HFFc6 (cell line): ENCODE data around the gene MLC1. TPM values are rescaled to one million over a fixed set of nuclear protein-coding genes. Genes with fewer than 3 reads are reported as not detected.

ENCODE experiments used
- DNase-seq: peaks from one replicate; pipeline ENCODE4 v3.0.0-alpha.2; 2018
- H3K27ac Mint-ChIP-seq: 2 replicates; pipeline ENCODE4 v1.8.0; 2020; ENCODE audit warnings: mild to moderate bottlenecking, mixed read lengths
- H3K27me3 Mint-ChIP-seq: 2 replicates; pipeline ENCODE4 v1.8.0; 2021; ENCODE audit warnings: mild to moderate bottlenecking, moderate library complexity, mixed read lengths; ENCODE audit not compliant: insufficient read depth
- H3K36me3 Mint-ChIP-seq: 2 replicates; pipeline ENCODE4 v1.8.0; 2021; ENCODE audit warnings: low read depth, mixed read lengths
- H3K4me1 Mint-ChIP-seq: 2 replicates; pipeline ENCODE4 v1.8.0; 2020; ENCODE audit warnings: low read depth, mixed read lengths
- H3K4me3 Mint-ChIP-seq: 2 replicates; pipeline ENCODE4 v1.8.0; 2020; ENCODE audit warnings: mild to moderate bottlenecking, moderate library complexity, mixed read lengths
- H3K9me3 Mint-ChIP-seq: 2 replicates; pipeline ENCODE4 v1.8.0; 2020; ENCODE audit warnings: mild to moderate bottlenecking, mixed read lengths
- CTCF ChIP-seq: fragments of 200-600 bp; sonication (generic); IDR thresholded peaks from 2 replicates; pipeline ENCODE4 v1.5.0; 2021; ENCODE audit warnings: antibody characterized with exemption, mild to moderate bottlenecking
- total RNA-seq, 6 experiments: library from RNA; stranded (reverse); fragmentation: NEBNext Ultra II Directional; extraction: Animal tissue kit (Norgen Biotek cat#: 25700); gene quantifications; 2 replicates in 1 of 6; 3 replicates in 5 of 6; pipeline ENCODE4 v1.2.3, GENCODE V29; 2021

MLC1 gene
- total RNA-seq, 6 experiments from 2014 or later = not detected

- TF ChIP-seq CTCF = no peak
- no peak for DNase-seq
- Mint-ChIP-seq H3K27me3 (peaks cover 13% of the 10 kb centered on the region), H3K36me3 (no peaks in the 10 kb centered on the region), H3K9me3 (no peaks in the 10 kb centered on the region), H3K27ac (no peak overlapping the region), H3K4me3 (no peak overlapping the region), H3K4me1 (peaks cover 6% of the 10 kb centered on the region)
These were observed 10.4 kb downstream of the MLC1 start for GRCh38 chr22:50074551-50075530.

- H3K9me3 Mint-ChIP-seq = no peaks in the 10 kb centered on the region
- no peak for DNase-seq
- H3K27me3 Mint-ChIP-seq = peaks cover 13% of the 10 kb centered on the region
- no peak overlapping the region for H3K27ac Mint-ChIP-seq
- H3K36me3 Mint-ChIP-seq = no peaks in the 10 kb centered on the region
- peaks cover 6% of the 10 kb centered on the region for H3K4me1 Mint-ChIP-seq
- no peak overlapping the region for H3K4me3 Mint-ChIP-seq
- no peak for TF ChIP-seq CTCF
These were observed 11.2 kb downstream of the MLC1 start for GRCh38 chr22:50074056-50074455.

DNA sequence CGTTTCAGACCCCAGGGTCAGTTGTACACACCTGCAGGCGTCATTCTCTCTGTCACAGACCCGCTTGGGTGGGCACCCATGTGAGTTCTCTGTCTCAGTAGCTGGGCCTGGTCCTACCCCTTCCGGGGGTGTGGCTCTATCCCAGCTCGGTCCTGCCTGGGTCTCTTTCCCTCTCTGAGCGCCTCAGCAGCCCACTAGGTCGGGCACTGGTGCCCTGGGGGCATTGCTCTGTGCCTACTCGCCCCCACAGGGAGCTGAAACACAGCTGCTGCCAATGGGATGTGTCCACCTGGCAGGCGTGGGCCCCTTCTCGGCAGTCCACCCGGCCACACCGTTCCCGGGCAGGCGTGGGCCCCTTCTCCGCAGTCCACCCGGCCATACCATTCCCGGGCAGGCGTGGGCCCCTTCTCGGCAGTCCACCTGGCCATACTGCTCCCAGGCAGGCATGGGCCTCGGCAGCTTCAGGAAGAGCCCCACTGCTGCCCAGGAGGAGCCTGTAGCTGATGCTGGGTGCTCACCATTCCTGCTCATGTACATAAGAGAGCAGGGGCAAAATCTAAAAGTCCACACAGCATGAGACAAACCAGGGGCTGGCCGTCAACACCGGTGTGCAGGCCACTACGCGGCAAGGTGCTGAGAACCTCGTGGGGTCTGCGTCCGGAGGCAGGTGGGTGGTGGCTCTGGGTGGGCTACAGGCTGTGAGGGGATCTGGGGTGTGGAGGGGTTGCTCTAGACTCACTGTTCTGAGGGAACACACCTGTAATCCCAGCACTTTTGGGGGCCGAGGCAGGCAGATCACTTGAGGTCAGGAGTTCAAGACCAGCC is 12.3 kb downstream of the MLC1 start:
- H3K27me3 Mint-ChIP-seq = peaks cover 7% of the 10 kb centered on the region

GRCh38 chr22:50072167-50072555 is 13.1 kb downstream of the MLC1 start:
- Mint-ChIP-seq H3K9me3 (no peaks in the 10 kb centered on the region), H3K4me1 (peaks cover 6% of the 10 kb centered on the region), H3K36me3 (no peaks in the 10 kb centered on the region), H3K27ac (no peak overlapping the region), H3K4me3 (no peak overlapping the region), H3K27me3 (peaks cover 7% of the 10 kb centered on the region)
- no peak for DNase-seq
- no peak for TF ChIP-seq CTCF

More for the DNA sequence above, 12.3 kb downstream of the MLC1 start:
- Mint-ChIP-seq H3K4me3 (no peak overlapping the region), H3K36me3 (no peaks in the 10 kb centered on the region), H3K9me3 (no peaks in the 10 kb centered on the region), H3K27ac (no peak overlapping the region), H3K4me1 (peaks cover 6% of the 10 kb centered on the region)
- no peak for TF ChIP-seq CTCF
- no peak for DNase-seq

- H3K27me3 Mint-ChIP-seq = peaks cover 5% of the 10 kb centered on the region; the same call in 1 of the 2 replicates
- no peaks in the 10 kb centered on the region for H3K36me3 Mint-ChIP-seq
- no peak for DNase-seq
- H3K4me1 Mint-ChIP-seq = peaks cover 6% of the 10 kb centered on the region
- no peak overlapping the region for H3K4me3 Mint-ChIP-seq
- no peaks in the 10 kb centered on the region for H3K9me3 Mint-ChIP-seq
- no peak for TF ChIP-seq CTCF
- no peak overlapping the region for H3K27ac Mint-ChIP-seq
These were observed 13.6 kb downstream of the MLC1 start for GRCh38 chr22:50071432-50072166.
